ENCODE measurements around the gene UROC1.

The UROC1 gene

GRCh38 chr3:126463521-126463920 lies 54.1 kb downstream of the UROC1 start:
- no peak overlapping the region for H3K27ac ChIP-seq
- DNase-seq (ENCODE audit: low spot score), result no peak
- TF ChIP-seq, protein P1, sequence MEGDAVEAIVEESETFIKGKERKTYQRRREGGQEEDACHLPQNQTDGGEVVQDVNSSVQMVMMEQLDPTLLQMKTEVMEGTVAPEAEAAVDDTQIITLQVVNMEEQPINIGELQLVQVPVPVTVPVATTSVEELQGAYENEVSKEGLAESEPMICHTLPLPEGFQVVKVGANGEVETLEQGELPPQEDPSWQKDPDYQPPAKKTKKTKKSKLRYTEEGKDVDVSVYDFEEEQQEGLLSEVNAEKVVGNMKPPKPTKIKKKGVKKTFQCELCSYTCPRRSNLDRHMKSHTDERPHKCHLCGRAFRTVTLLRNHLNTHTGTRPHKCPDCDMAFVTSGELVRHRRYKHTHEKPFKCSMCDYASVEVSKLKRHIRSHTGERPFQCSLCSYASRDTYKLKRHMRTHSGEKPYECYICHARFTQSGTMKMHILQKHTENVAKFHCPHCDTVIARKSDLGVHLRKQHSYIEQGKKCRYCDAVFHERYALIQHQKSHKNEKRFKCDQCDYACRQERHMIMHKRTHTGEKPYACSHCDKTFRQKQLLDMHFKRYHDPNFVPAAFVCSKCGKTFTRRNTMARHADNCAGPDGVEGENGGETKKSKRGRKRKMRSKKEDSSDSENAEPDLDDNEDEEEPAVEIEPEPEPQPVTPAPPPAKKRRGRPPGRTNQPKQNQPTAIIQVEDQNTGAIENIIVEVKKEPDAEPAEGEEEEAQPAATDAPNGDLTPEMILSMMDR (conservative IDR thresholded peaks at IDR 0.05; ENCODE audit: low read depth), result no peak
- CTCF ChIA-PET, result no interaction called here
- POLR2A ChIA-PET (ENCODE audit: low non-redundant PET), result no interaction called here

- DNase-seq (ENCODE audit: low spot score), result no peak
- H3K27ac ChIP-seq, result no peak overlapping the region
- ChIA-PET CTCF (no interaction called here), POLR2A (ENCODE audit: low non-redundant PET) (interaction anchor here (0.6 kb wide), 1 partner anchor 996 kb away, joined by 4 read pairs; no protein-coding TSS in a partner anchor)
- TF ChIP-seq, protein P1 (conservative IDR thresholded peaks at IDR 0.05; ENCODE audit: low read depth), result no peak
Measured at GRCh38 chr3:126461450-126462070, 56.0 kb downstream of the UROC1 start.

DNA sequence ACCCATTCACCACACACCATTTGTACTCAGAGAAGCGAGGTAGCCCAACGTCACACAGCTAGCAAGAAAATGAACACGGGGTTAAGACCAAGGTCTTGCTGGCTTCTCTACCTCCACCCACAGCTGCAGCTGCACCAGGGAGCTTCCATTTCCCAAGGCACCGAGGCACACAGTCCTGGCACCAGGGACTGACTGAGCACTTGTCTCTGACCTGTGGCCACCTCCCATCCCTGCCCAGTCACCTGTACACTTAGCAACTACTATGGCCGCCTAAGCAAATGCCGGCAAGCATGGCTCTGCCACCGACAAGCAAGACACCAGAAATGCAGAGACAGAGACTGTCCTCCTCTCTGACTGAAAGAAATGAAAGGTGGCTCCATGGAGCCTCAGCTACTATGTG lies 57.2 kb downstream of the UROC1 start:
- ChIA-PET CTCF (no interaction called here), POLR2A (ENCODE audit: low non-redundant PET) (no interaction called here)
- no peak overlapping the region for H3K27ac ChIP-seq
- DNase-seq (ENCODE audit: low spot score), result no peak
- TF ChIP-seq, protein P1 (conservative IDR thresholded peaks at IDR 0.05; ENCODE audit: low read depth), result no peak

DNA sequence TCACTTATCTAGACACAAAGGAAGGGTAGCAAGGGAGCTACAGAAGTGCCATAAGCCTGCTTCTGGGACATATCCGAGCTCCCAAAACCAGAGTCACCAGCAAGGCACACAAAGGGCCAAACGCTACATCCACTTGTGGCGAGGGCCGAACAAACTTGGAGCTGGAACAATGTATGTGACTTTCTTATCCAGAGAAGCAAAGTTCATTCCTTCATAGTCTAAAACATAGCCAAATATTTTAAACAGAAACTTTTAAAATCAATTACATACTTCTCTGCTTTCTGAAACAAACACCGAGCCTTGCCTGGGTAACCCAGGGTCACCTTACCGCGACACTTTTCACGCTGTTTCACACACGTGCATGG lies 57.8 kb downstream of the UROC1 start:
- TF ChIP-seq, protein P1 (conservative IDR thresholded peaks at IDR 0.05; ENCODE audit: low read depth), result no peak
- ChIA-PET CTCF (no interaction called here), POLR2A (ENCODE audit: low non-redundant PET) (no interaction called here)
- no peak overlapping the region for H3K27ac ChIP-seq
- no peak for DNase-seq (ENCODE audit: low spot score)

DNA sequence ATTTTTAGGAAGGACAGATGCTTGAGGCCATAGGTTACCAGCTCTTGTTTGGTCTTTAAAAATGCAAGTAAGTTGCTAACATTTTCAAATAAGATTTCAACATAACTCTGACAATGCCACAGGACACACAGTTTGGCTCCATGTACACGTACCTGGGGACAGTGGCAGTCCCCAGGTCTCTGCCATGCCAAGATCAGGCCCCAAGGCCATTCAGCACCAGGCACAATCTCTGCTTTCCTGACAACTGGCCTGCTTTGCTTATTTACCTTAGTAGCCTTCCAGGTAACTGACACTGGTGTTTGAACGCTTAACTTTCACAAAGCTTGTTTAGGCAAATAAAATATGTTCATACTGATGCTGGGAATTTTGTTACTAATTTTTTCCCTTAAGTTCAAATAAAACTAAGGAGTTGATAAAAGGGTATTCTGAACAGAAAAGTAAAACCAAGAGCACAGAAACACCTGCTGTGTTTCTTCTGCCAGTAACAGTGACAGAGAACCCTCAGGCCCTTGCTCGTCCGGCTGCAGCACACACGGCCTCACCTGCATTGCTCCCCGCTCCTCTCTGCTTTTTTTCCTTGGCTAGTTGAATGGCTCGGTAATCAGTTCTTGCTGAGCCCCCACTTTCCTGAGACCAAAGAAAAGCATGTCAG lies 58.3 kb downstream of the UROC1 start:
- DNase-seq (ENCODE audit: low spot score), result no peak
- ChIA-PET CTCF (no interaction called here), POLR2A (ENCODE audit: low non-redundant PET) (no interaction called here)
- TF ChIP-seq, protein P1 (conservative IDR thresholded peaks at IDR 0.05; ENCODE audit: low read depth), result no peak
- H3K27ac ChIP-seq, result no peak overlapping the region

DNA sequence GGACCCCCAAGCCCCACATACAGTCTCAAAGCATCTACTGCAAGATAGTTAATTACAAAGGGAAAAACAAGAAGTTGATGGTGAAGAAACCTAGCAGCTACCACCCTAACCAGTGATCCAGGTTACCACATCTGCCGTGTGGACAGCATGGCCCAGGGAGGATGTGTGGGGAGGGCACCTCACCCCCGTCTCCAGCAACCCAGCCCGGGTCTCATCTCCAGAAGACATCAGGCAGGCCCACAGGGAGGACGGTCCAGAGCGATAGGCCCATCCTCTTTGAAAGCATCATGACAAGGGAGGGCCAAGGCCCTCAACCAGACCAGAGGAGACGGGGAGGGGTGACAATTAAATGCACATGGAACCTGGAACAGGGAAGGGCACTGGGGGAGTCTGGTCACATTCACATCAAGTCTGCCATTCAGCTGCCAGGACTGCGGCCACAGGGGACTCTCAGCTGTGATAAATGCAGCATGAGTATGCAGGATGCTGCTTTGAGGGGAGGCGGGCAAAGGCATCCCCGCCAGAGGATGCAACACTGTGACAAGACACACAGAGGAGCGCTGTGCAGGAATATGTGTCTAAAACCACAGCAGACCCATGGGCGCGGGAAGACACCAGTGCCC lies 60.7 kb downstream of the UROC1 start:
- CTCF ChIA-PET, result no interaction called here
- no peak for DNase-seq (ENCODE audit: low spot score)
- POLR2A ChIA-PET (ENCODE audit: low non-redundant PET), result no interaction called here
- TF ChIP-seq, protein P1 (conservative IDR thresholded peaks at IDR 0.05; ENCODE audit: low read depth), result no peak
- H3K27ac ChIP-seq, result no peak overlapping the region
